ENCODE data around the gene GOLPH3L.
"Not testable (repeated sequence)": the region's sequence is repeated elsewhere in the genome, so short reads cannot be mapped to it uniquely, and the experiment has no call there.

Gene GOLPH3L

DNA sequence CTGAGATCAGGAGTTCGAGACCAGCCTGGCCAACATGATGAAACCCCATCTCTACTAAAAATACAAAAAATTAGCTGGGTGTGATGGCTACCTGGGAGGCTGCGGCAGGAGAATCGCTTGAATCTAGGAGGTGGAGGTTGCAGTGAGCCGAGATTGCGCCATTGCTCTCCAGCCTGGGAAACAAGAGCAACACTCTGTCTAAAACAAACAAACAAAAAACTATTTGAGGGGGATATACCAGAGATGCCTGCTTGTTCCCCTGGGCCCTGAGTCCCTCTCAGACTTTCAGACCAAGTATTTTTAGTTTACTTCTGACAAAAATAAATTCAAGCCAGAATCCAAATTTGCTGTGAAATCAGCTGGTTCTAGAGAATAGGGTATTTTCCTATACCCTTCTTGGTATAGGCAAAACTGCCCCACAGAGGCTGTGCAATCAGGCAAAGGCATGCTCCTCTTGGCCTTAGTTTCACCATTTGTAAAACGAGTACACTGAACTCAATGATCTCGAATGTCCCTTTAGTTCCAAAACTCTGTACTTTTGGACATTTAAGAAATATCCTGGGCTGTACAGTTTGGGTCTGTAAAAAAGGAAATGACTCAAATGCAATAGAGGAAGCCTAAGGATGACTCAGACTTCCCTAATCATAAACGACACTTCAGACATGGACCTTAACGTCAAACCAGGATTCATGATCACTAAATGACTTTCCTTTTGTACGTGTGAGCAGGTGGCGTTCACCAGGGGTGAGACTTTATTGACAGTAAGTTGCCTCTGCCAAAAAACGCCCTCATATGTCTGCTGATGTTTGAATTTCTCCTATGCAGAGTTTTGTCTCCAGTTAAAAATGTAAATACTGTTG, 83.7 kb downstream of the GOLPH3L start:
- peak; percentile 98 for DNase-seq

DNA sequence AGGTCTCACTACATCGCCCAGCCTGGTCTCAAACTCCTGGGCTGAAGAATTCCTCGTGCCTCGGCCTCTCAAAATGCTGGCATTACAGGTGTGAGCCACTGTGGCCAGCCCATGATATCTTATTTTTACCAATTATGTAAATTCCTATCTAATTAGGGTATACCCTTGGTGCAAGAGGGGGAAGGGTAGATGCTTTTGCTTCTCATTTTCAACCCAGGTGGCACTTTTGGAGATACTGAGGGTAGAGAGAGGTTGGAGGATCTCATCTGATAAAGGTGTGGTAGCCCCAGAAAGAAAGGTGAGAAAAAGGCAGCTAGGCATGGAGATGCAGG, 85.0 kb downstream of the GOLPH3L start:
- no peak for DNase-seq

DNA sequence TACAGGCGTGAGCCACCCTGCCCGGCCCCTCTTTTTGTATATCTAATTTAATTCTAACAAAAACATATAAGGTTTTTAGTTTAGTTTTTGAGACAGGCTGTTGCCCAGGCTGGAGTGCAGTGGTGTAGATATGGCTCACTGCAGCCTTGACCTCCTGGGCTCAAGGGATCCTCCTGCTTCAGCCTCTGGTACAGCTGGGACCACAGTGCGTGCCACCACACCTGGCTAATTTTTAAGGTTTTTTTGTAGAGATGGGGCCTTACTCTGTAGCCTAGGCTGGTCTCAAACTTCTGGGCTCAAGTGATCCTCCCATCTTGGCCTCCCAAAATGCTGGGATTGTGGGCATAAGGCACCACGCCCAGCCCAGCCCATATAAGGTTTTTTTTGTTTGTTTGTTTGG, 86.4 kb downstream of the GOLPH3L start:
- DNase-seq = no peak

DNA sequence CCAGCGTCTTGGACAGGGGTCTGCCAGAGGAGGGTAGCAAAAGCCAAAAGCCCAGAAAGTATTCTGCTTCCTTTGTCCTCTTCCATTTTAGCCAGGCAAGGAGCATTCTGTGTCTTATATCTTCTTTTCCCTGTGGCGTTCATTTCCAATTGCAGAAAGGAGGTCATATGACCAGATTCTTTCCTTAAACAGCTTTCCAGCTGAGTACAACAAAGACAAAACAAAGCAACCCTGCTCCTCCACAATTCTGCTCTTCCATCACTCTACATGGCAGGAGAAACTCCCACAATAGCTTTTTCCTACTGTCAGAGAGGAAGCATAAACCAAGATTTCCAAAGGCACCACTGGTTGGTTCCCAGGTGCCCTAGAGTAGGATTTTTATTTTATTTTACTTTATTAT, 87.2 kb downstream of the GOLPH3L start:
- DNase-seq = no peak

DNA sequence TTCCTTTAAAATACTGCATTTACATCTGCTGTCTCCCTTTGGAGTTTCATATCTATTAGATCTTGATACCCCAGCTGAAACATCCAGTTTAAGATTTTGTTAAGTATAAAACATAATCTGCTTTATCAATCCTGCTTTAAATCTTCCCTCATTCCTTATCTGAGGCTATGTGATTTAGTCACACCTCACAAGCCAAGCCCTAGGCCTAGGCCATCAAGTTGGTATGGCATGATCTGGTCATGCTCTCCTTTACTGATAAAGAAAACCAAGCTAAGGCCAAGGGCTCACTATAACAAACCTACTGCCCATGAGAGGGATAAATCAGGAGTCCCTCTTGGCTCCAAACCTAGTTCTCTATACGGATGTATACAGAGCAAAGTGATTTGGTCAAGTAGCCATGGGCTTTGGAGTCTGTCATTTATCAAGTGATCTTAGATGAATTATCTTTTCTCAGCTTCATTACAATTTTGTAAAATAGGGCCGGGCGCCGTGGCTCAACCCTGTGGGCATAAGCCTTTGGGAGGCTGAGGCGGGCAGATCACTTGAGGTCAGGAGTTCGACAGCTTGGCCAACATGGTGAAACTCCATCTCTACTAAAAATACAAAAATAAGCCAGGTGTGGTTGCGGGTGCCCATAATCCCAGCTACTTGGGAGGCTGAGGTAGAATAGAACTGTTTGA, 90.4 kb downstream of the GOLPH3L start:
- DNase-seq = no peak

DNA sequence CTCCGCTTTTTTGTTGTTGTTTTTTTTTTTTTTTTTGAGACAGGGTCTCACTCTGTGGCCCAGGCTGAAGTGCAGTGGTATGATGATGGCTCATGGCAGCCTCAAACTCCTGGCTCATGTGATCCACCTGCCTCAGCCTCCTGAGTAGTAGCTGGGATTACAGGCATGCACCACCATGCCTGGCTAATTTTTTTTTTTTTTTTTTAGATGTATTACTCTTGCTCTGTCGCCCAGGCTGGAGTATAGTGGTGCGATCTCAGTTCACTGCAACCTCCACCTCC, 91.6 kb downstream of the GOLPH3L start:
- not testable (repeated sequence) for DNase-seq

DNA sequence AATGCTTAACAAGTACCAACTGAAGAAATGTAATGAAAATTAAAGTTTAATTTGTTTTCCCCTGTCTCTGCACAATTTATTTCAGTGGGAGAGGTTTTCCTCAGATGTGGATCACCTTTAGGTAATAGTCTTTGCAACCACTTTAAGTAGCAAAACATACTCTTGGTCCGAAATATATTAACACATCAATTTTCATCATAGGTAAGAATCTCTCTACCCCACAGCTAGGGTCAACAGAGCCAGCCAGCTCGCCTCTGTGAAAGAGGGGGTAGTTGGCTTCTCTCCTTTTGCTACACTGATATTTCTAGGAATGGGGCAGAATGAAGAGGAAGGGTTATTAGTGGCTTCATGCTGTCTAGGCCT, 92.7 kb downstream of the GOLPH3L start:
- no peak for DNase-seq

DNA sequence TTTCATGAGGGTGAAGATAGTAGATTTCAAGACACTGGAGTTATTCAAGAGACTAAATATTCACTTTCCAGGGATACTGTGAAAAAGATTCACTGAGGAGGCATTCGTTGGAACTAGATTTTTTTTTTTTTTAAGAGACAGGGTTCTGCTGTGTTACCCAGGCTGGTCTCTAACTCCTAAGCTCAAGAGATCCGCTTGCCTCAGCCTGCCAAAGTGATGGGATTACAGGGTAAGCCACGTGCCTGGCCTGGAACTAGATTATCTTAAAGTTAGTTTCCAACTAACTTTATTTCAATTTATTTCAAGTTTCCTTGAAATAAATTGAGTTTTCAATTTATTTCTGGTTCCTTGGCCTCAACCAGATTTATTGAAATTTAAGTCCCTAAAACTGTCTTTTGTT, 93.2 kb downstream of the GOLPH3L start:
- DNase-seq = no peak

DNA sequence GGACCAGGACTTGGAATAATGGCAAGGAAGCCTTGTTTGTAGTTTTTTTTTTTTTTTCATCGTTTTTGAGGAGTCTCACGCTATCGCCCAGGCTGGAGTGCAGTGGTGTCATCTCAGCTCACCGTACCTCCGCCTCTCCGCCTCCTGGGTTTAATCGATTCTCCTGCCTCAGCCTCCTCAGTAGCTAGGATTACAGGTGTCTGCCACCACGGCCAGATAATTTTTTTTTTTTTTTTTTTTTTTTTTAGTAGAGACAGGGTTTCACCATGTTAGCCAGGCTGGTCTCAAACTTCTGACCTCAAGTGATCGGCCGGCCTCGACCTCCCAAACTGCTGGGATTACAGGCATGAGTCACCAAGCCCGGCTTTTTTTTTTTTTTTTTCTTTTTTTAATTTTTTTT, 94.6 kb downstream of the GOLPH3L start:
- DNase-seq = not testable (repeated sequence)

DNA sequence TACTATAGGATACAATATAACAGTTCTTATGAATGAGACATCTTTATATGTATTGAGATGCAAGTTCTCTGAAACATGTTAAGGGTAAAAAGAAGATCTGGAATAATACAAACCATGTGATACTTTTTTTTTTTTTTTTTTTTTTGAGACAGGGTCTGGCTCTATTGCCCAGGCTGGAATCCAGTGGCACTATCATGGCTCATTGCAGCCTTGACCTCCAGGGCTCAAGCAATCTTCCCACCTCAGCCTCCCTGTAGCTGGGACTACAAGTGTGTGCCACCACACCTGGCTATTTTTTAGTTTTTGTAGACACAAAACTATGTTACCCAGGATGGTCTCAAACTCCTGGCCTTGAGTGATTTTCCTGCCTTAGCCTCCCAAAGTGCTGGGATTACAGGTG, 95.4 kb downstream of the GOLPH3L start:
- DNase-seq = no peak

DNA sequence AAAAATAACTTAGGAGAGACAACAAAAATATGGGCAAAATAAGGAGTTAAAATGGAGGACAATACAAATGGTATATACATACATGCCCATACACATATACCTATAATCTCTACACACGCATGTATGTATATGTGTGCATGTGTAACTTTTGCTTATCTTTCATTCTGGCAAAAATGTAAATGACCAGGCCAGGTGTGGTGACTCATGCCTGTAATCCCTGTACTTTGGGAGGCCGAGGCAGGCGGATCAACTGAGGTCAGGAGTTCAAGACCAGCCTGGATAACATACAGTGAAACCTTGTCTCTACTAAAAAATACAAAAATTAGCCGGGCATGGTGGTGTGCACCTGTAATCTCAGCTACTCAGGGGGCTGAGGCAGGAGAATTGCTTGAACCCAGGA, 98.6 kb downstream of the GOLPH3L start:
- DNase-seq = not testable (repeated sequence)

DNA sequence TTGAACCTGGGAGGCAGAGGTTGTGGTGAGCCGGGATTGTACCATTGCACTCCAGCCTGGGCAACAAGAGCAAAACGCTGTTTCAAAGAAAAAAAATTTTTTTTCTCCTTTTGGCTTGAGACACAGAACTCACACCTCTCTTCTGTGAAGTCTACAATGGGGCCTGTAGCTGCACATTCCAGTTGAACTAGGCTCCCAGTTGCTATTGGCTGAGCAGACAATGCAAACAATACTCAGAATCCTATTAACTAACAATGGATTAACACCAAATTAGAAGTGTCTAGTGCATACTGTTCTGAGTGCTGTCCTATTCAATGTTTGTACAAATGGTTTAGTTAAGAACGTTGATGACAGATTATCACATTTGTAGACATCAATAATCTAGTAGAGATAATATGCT, 100.0 kb downstream of the GOLPH3L start:
- no peak for DNase-seq
